NCI-H526 treated with DMSO at 0.1 percent for 48 hours (cell line): ENCODE measurements around the gene SLITRK3.
"Not testable (repeated sequence)": the region's sequence is repeated elsewhere in the genome, so short reads cannot be mapped to it uniquely, and the experiment has no call there.

Experiments
- DNase-seq: peaks from one replicate; lab custom pipeline; 2025; lab: John Stamatoyannopoulos, UW

The SLITRK3 gene

DNA sequence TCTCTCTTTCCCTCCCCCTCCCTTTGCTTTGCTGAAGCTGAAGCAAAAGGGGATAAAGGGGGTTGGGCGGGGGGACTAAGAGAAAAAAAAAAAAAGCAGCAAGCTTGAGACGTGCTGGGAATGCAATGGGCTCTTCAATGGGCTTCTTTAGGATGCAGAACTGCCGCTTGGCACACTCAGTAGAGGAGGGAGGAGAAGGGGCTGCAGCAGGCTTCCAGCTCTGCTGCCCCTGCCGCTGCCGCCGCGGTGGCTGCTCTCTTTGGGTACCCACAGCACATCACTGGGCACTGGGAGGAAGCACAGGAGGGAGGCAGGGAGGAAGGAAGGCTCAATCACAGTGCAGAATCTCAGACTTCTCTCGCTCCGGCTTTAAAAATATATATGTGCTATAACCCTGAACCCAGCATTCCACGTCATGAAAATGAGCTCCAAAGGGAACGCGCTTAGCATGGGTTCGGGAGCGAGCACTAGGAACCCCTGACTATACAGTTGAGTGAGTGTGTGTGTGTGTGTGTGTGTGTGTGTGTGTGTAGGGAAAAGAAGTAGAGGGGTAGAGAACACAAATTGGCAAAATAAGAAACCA lies 3.5 kb downstream of the SLITRK3 start:
- DNase-seq = no peak

DNA sequence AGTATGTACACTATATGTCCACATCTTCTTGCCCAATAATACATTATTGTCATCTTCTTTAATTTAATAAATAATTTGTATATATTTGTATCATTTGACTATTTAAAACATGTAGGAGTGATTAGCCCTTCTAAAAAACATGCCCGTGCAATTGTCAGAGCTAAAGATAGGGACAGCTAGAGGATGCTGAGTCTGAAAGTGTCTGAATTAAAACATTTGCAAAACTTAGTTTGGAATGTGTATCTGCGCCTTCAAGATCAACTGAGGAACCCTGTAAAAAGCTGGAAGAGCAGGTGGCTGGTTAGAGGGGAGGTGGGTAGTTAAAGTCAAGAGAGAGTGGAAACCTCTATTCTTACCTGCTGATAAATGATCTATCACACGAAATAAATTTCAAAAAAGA lies 4.7 kb downstream of the SLITRK3 start:
- DNase-seq = no peak

DNA sequence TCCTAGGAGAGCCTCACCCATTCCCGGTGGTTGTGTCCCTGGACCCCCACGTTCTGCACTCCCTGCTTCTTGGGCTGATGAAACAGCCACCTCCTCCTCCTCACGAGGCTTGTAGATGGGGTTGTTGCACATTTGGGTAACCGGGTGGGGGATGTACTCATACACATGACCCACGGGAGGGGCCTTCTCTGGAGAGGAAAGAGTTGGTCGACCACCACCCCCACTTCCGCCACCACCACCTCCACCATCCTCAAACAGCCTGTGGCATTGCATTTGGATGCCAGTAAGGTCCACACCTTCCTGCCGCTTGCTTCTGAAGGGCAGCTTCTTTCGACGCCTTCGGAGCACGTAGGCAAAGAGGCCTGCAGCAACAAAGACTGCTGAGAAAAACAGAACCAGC lies 7.7 kb downstream of the SLITRK3 start:
- no peak for DNase-seq

DNA sequence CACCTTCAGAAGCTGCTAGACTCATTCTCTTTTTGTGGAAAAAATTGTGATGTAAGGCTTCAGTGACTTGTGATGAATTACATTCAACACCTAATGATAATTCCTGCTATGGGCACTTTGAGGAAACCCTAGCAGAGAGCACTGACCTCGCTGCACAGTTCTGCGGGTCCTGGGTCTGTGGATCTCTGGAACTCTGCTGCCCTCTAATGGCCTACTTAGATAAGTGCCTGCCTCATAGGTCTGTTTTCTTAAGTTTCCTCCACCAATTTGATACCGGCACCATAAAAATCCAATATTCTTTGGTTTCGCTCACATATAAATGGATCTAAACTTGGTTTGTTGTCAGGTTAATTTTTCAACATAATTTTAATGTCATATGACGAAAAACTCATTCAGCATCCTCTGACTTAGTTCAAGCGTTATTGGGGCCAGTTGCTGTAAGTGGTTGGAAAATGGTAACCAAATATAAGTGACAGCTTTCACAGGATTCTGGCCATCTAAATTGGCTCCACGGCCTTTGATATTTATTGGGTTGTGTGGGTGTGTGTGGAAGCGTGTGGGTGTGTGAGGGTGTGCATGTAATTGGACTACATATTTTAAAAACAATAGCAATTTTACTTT lies 10.4 kb downstream of the SLITRK3 start:
- DNase-seq = peak; percentile 77

DNA sequence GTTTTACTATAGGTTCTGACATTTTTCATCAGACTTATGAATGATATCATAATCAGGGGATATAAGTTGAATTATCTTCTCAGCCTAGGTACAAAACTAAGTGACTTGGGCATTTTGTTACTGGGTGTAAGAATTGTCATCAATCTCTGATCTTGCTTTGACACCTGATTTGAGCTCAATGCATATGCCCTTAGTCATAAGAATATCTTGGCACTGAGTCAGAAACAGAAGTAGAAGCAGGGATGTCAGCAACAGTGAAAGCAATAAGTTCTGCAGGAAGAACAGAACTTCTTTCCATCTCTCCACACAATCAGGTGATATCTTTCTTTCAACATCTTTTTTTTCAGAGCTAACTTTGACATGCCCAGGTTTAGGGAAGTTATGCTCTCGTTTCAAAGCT lies 14.6 kb downstream of the SLITRK3 start:
- no peak for DNase-seq

DNA sequence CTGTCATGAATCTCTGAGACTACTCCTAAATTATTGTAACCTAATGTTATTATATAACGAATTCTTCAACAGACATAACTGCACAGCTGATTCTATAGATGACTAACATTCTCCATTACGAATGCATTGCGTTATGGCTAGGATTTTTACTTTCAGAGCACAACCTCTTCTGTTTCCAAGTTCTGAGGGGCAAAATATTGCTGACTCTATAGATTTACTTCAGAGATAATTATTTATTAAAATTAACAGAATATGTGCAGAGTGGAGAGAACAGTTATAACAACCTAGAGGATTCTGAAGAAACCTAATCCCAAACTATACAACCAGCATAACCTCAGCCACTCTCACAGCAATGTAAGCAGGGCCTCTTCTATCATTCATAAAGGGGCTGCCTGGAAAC lies 25.9 kb downstream of the SLITRK3 start:
- no peak for DNase-seq

DNA sequence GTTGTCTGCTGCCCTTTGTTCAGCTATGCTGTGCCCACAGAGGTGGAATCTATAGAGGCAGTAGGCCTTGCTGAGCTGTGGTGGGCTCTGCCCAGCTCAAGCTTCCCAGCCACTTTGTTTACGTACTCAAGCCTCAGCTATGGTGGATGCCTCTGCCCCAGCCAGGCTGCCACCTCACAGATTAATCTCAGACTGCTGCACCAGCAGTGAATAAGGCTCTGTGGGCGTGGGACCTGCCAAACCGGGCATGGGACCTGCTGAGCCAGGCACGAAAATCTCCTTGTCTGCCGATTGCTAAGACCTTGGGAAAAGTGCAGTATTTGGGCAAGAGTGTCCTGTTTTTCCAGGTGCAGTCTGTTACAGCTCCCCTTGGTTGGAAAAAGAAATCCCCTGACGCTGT lies 26.8 kb downstream of the SLITRK3 start:
- DNase-seq = no peak

DNA sequence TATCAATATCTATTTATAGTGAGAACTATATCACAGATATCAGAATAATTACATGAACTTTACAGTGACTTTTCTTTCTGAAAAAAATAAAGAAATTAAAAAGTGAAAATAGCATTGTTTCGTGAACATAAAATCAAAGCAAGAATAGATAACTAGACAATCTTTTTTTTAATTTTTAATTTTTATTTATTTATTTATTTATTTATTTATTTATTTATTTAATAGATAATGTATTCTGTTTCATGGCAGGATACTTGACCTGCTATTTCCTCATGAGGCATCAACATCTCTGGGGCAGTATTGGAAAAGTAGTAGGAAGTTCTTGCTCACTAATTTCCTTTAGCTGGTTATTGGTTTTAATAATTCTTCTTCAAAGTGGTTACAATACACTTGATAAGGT lies 33.3 kb downstream of the SLITRK3 start:
- no peak for DNase-seq

DNA sequence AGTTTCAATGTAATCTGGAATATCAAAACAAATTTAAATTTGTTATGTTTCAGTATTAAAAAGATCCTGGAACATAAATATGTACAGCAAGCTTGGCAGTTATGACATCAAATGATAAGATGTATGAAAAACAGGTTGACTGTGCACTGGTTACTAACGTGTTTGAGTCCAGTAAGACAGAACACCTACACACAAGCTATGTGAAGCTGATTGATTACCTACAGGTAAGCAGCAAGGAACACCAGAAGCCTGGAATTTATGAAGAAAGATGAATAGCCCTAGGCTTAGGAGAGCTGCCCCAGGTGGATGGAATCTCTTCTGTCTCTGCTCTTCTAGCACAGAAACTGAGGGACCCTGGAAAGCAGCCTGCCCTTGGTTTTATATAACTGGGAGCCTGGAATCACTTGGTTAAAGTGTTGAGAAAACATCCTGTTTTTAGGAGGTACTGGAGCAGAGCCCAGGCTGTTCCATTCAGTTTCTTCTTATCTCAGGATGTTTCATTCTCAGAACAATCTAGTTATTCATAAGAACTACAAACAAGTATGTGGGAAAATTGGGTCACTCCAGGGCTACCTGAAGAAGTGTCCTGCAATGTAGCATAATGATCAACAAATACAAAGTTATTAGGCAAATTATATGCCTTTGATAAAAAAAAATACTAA lies 36.3 kb downstream of the SLITRK3 start:
- DNase-seq = no peak

DNA sequence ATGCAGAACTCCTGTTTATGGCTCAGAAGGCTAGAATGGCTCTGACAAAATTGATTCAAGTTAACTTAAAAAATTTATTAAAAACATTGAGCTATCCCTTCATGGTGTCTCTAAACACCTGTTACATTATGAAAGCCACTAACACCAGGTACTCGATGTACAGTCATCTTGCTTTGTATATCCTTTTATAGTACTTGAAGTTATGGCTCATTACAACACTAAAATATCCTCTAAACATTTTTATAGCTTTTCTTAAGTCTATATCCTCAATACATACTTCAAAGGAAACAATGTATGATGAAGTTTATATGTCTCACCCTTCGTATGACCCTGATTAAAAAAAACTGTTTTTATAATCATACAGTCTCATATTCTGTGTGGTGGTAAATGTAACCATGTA lies 38.2 kb downstream of the SLITRK3 start:
- DNase-seq = no peak

DNA sequence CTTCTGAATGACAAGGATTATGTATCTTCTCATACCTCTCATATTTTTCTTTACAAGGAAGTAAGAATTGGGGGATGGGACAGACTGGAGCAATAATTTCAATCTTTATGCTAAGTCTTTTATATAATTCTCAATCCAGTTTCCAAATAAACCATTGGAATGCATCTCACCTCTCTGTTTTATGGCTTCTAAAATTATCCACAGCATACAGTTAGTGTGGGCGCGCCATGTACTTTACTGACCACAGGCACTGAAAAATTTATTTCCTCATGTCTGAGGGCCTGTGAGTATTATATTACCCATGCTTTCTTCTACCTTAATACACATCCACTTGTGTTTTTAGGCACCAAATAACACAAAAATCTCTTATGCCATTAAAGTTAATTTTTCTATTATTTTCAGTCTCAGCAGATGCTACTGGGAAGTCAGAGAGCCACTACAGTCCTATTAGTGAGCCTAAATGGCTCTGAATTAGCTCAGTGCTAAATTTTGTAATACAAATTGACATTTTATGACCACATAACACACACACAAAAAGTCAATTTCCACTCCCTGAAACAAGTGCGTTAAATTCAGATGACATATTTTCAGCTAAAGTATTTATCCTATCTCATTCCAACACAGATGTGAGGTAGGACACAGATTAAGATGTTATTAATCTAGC lies 39.3 kb downstream of the SLITRK3 start:
- DNase-seq = no peak

DNA sequence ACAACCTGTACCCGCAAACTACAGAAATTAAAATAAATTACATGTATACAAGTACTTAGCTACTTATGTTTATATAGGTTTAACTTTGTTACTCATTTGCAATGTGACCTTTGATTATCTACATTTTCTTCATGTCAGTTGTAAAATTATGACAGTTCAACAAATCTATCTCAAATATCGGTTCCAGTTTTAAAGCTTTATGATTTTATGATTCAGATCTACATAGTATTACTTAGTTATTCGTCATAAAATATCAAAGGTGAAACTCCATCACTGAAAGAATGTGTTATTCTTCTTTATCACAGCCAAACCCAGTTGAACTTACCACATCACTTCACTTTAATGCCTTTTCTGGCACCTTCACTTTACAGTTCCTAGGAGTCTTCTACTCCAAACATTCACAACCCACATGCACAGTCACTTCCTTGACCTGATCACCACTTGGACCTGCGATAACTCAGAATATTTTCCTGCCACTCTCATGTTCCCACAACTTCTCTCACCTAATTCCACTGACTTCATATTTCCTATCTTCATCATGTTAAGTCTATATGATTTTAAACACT lies 47.2 kb downstream of the SLITRK3 start:
- DNase-seq = no peak

DNA sequence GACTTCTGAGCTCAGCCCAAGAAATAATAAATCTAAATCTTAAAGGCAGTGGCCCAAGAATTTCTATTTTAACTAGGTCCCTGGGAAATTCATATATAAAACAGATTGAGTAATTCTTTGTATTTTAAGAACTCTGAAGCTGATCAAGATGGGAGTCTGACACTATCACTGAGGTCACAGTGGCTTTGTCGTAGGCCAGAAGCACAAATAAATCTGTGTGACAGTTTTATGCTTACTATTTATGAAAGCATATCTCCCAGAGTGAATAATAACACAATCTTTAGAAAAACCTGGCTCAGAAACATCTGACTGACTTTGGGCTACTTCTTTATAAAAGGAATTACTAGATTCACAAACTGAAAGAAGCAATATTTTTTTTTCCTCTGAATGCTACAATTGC lies 51.9 kb downstream of the SLITRK3 start:
- DNase-seq = no peak

DNA sequence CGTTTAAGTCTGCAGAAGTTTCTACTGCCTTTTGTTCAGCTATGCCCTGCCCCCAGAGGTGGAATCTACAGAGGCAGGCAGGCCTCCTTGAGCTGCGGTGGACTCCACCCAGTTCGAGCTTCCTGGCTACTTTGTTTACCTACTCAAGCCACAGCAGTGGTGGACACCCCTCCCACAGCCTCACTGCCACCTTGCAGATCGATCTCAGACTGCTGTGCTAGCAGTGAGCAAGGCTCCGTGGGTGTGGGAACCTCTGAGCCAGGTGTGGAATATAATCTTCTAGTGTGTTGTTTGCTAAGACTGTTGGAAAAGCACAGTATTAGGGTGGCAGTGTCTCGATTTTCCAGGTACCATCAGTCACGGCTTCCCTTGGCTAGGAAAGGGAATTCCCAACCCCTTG lies 56.3 kb downstream of the SLITRK3 start:
- not testable (repeated sequence) for DNase-seq
